ENCODE data around the gene CARD8. TPM values are rescaled to one million over a fixed set of nuclear protein-coding genes. Genes with fewer than 3 reads are reported as not detected.

CARD8 gene
- total and polyA plus RNA-seq, 10 donors: 61.8 to 238 (median 161) TPM

DNA sequence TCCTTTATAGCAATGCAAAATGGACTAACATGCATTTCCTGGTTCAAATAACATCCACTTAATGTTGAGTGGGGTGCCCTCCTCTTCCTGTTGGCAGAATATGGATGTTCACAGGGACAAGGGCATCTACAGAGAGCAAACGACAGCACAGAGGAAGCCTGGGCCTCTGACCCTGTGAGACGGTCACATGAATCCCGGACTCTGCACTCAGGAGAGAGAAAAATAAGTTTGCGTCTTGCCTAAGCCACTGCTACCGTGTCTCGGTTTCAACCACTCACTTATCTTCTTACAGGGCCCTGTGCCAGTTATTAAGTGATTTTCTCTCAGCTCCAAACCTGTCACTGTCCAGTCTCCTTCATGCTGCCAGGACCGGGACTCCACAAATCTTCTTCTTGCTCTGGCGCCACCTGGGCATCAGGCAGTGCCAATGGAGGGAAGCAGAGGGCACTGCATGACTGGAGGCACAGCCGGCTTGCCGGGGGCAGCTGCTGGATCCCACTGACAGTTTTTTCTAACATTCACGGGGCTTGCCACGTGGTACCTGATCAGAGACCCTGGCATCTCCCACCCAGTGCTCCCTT is 97.4 kb downstream of the CARD8 start:
- WGBS, 5 donors: 71 to 88% (median 73%) methylated on average over 12 of the region's 12 CpGs
- H3K27ac ChIP-seq: peak overlapping the region in 6 of 8 donors; percentile 7 to 60 (median 52)
- peaks cover 0 to 80% (median 23%) of the 10 kb centered on the region in 6 donors for H3K36me3 ChIP-seq
- intact Hi-C loops (cut with DNase I; ENCODE audit: low total_unique reads): no loop called here
- TF ChIP-seq POLR2AphosphoS5 (IDR thresholded peaks at IDR 0.05) (peak in 1 of 3 donors; percentile 45), POLR2A (IDR thresholded peaks at IDR 0.05) (no peak)
- H3K9me3 ChIP-seq: no peaks in the 10 kb centered on the region
- DNase-seq: no peak
- H3K27me3 ChIP-seq (replicated peaks in 1 of 7): no peaks in the 10 kb centered on the region
- no peak overlapping the region for H3K4me3 ChIP-seq
- peaks cover 0 to 7% (median under 1%) of the 10 kb centered on the region in 6 donors for H3K4me1 ChIP-seq

Other genes with a start within 250 kb of the CARD8 start
- gene CABP5, start 211.8 kb downstream of the CARD8 start, total RNA-seq: 1 to 10 TPM in 1 of 7 donors, under 1 TPM in 4, not detected in 2; 0.28 to 1.3 (median 0.79) TPM
- gene CABP5, start 211.8 kb downstream of the CARD8 start, polyA plus RNA-seq: under 1 TPM in 2 of 3 donors, not detected in 1; 0.10 to 0.24 TPM
- gene PLA2G4C, start 145.1 kb downstream of the CARD8 start, total RNA-seq: 10 to 100 TPM; 17.0 to 62.5 (median 27.7) TPM
- gene PLA2G4C, start 145.1 kb downstream of the CARD8 start, polyA plus RNA-seq: 10 to 100 TPM; 20.4 to 55.0 (median 51.5) TPM
- gene LIG1, start 85.6 kb downstream of the CARD8 start, total RNA-seq: 10 to 100 TPM; 26.5 to 44.7 (median 33.5) TPM
- gene LIG1, start 85.6 kb downstream of the CARD8 start, polyA plus RNA-seq: 10 to 100 TPM; 44.1 to 68.4 (median 49.1) TPM
- 1 to 10 TPM; 1.3 to 9.3 (median 5.2) TPM for gene ZSWIM9, start 85.2 kb downstream of the CARD8 start, total RNA-seq
- gene ZSWIM9, start 85.2 kb downstream of the CARD8 start, polyA plus RNA-seq: 1 to 10 TPM; 1.6 to 4.3 (median 2.0) TPM
- gene ZNF114, start 14.2 kb upstream of the CARD8 start, total RNA-seq: 1 to 10 TPM in 5 of 7 donors, under 1 TPM in 2; 0.54 to 2.3 (median 1.1) TPM
- under 1 TPM; 0.28 to 0.90 (median 0.36) TPM for gene ZNF114, start 14.2 kb upstream of the CARD8 start, polyA plus RNA-seq
- gene EMP3, start 69.6 kb upstream of the CARD8 start, total RNA-seq: 10 to 100 TPM; 33.2 to 95.8 (median 73.2) TPM
- gene EMP3, start 69.6 kb upstream of the CARD8 start, polyA plus RNA-seq: 100 to 1,000 TPM in 2 of 3 donors, 10 to 100 TPM in 1; 89.5 to 149 (median 122) TPM
- 10 to 100 TPM in 4 of 7 donors, 1 to 10 TPM in 3; 8.7 to 14.8 (median 12.5) TPM for gene TMEM143, start 108.0 kb upstream of the CARD8 start, total RNA-seq
- gene TMEM143, start 108.0 kb upstream of the CARD8 start, polyA plus RNA-seq: 1 to 10 TPM; 5.8 to 7.7 (median 7.0) TPM
- not detected for gene SYNGR4, start 108.5 kb upstream of the CARD8 start, total RNA-seq
- gene SYNGR4, start 108.5 kb upstream of the CARD8 start, polyA plus RNA-seq: under 1 TPM in 1 of 3 donors, not detected in 2; 0.09 TPM
- 10 to 100 TPM; 61.7 to 95.9 (median 76.2) TPM for gene KDELR1, start 135.6 kb upstream of the CARD8 start, total RNA-seq
- 10 to 100 TPM; 36.2 to 55.9 (median 45.0) TPM for gene KDELR1, start 135.6 kb upstream of the CARD8 start, polyA plus RNA-seq
- gene GRIN2D, start 137.8 kb upstream of the CARD8 start, total RNA-seq: 1 to 10 TPM in 1 of 7 donors, under 1 TPM in 6; 0.28 to 1.2 (median 0.77) TPM
- under 1 TPM; 0.07 to 0.10 (median 0.09) TPM for gene GRIN2D, start 137.8 kb upstream of the CARD8 start, polyA plus RNA-seq
- 10 to 100 TPM; 24.3 to 34.5 (median 26.0) TPM for gene GRWD1, start 190.1 kb upstream of the CARD8 start, total RNA-seq
- gene GRWD1, start 190.1 kb upstream of the CARD8 start, polyA plus RNA-seq: 10 to 100 TPM in 1 of 3 donors, 1 to 10 TPM in 2; 5.5 to 14.7 (median 9.5) TPM
- 1 to 10 TPM in 2 of 7 donors, under 1 TPM in 5; 0.43 to 1.4 (median 0.93) TPM for gene KCNJ14, start 199.7 kb upstream of the CARD8 start, total RNA-seq
- under 1 TPM; 0.26 to 0.61 (median 0.38) TPM for gene KCNJ14, start 199.7 kb upstream of the CARD8 start, polyA plus RNA-seq
- 10 to 100 TPM; 31.4 to 66.4 (median 48.2) TPM for gene CYTH2, start 213.5 kb upstream of the CARD8 start, total RNA-seq
- 10 to 100 TPM; 22.6 to 44.1 (median 24.6) TPM for gene CYTH2, start 213.5 kb upstream of the CARD8 start, polyA plus RNA-seq

All from spleen (tissue), 11 donors.